GM19239 (cell line): ENCODE measurements around the gene IQSEC3.
A peak's percentile ranks its signal among the peaks of the same experiment; 100 is the strongest.

Experiments used
- DNase-seq: peaks from one replicate; pipeline ENCODE4 v3.0.0; 2011; ENCODE audit warnings: low spot score; ENCODE audit not compliant: insufficient read length
- FAIRE-seq: peaks from 2 replicates; lab custom pipeline; 2011; peaks lifted over from hg19 to GRCh38; lab: Jason Lieb, UNC

IQSEC3 gene

DNA sequence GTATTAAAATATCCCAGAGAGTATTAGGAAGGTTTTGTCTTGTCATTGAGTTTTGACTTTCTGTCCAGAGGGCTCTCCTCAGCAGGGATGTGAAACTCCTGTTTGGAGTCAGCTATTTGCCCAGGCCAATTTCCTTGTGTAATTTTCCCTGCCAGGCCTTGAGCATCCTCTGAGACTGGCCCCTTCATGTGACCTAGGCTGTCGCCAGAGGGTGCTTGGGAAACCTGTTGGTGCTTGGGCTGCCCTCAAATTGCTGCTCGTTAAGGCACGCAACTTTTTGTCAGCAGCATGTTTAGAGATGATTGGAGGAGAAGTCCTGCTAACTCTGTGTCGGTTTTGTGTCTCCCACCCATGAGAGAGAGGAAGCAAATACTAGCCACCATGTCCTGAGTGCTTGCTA, 39.1 kb downstream of the IQSEC3 start:
- no peak for DNase-seq
- no peak for FAIRE-seq

GRCh38 chr12:106118-106591, 39.6 kb downstream of the IQSEC3 start:
- DNase-seq: peak; percentile 88
- peak; percentile 44 for FAIRE-seq

- DNase-seq (no peak), FAIRE-seq (no peak)
Measured at GRCh38 chr12:108594-108993, 42.0 kb downstream of the IQSEC3 start.

- FAIRE-seq (no peak), DNase-seq (no peak)
Measured at GRCh38 chr12:109446-109845, 42.9 kb downstream of the IQSEC3 start.

DNA sequence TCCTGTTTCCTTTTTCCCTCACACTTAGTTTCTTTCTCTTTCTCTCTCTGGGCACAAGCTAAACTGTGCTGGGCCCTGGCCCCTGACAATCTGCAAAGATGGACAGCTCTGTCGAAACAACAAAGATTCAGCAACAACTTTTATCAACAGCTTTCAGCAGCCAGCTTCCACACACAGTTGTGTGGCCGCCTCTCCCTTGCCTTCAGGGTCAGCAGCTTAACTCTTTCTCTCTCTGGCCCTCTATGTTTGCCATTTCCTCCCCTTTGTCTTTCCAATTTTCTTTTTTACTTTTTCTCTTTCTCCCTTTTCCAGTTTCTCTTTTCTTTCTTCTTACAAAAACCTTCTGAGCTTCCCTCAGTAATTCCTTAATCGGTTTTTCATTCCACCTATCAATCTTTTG, 43.3 kb downstream of the IQSEC3 start:
- no peak for FAIRE-seq

GRCh38 chr12:111699-112493, 45.3 kb downstream of the IQSEC3 start:
- no peak for DNase-seq
- peak; percentile 51 for FAIRE-seq

More for the DNA sequence above, 43.3 kb downstream of the IQSEC3 start:
- no peak for DNase-seq

DNA sequence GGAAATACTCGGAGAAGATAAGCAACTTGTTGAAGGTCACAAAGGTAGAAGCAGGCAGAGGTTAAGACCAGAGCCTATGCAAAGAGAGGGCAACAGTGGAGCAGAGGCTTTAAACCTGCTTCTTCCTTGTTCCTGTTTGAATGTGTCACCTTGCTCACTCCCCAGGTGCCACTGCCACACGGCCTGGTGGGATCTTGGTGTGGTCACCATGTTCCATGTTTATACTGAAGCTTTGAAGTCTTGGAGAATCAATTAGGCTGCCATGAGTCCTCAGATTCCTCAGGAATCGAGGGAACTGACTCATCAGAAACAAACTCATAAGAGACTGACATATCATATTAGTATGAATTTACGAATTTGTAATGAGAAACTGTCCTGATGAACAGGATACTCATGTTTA, 46.8 kb downstream of the IQSEC3 start:
- no peak for DNase-seq
- FAIRE-seq: no peak

DNA sequence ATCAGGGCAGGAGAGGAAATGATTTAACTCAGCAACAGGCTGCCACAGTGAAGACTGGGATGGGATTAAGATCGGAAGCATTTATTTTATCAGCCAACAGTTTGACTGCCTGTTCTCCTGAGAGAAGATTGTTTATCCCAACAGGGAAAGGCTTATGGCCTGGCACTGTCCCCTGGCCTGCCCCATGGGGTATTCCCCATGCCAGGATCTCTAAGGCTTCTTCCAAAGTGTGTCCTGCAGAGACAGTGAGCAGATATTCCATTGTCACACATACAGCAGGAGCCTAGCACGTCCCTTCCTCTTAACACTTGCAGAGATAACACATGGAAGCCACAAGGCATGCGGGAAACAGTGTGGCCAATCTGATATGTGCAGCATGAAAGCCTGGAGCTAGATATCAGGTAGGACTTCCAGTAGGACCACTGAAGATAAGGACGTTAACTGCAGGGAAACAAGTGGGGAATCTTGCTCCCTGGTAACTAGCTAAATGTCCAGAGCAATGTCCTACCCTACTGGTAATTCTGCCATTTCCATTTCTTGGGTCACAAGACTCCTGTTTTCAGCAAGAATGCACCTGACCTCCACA, 48.2 kb downstream of the IQSEC3 start:
- no peak for DNase-seq
- no peak for FAIRE-seq

- DNase-seq: no peak
- FAIRE-seq: no peak
Measured at GRCh38 chr12:115518-115917, 49.0 kb downstream of the IQSEC3 start.

- no peak for DNase-seq
Measured at GRCh38 chr12:115960-116915, 49.7 kb downstream of the IQSEC3 start.

DNA sequence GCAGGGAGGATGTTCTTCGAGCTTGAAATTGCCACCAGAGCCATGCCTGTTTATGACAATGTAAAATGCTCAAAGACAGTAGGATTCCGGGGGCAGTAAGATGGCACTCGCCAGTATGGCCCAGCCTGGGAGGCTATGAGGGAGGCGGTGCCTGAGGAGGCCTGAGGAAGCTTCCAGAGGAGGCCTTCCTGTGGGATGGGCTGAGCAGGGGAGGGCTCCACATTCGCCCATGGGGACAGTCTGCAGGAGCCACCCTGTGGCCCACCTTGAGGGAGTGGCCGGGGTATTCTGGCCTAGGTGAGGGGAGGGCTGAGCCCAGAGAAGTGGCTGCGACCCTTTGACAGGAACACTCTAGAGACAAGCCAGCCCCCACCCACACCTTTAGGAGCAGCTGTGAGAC, 50.7 kb downstream of the IQSEC3 start:
- FAIRE-seq: no peak
- no peak for DNase-seq

More at GRCh38 chr12:115960-116915, 49.7 kb downstream of the IQSEC3 start:
- FAIRE-seq: no peak

DNA sequence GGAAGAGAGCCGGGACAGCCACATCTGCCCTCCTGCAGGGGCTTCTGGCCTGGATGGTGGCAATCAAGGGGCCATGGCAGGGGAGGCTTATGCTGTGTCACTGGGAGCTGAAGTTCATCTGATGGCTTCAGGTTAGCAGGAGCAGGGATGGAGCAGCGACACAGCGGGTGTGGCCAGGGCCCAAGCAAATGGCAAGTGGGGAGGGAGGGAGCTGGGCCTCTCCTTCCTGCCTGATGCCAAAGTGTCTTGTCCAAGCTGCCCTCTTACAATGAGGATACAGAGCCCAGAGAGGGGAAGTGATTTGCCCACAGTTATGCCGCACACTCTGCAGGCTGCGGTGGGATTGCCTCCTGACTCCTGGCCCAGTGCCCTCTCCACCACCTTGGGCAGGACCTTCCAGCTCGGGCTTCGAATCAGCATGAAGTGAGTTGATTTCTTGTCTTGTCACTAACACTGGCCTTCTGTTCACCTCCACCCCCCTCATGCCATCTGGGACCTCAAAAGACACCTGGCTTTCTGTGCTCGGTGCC, 51.3 kb downstream of the IQSEC3 start:
- no peak for DNase-seq
- no peak for FAIRE-seq

DNA sequence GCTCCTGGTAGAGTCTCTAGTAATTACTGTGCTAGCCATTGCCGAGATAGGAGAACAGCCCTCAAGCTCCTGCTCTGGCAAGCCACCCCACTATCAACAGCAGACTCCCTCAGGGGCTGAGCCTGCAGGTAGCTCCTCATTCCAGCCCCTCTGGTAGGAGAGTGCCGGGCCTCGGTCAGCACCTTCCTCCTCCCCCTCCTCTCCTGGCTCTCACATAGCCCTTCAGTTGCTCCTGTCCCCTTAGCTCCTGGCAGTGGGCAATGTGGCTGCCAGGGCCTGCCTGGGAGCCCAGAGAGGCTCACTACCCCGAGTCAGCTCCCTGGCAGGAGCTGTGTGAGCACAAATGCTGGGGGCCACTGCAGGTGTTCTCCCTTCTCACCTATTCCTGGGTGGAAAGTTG, 52.0 kb downstream of the IQSEC3 start:
- DNase-seq (no peak), FAIRE-seq (no peak)

GRCh38 chr12:120951-121350, 54.4 kb downstream of the IQSEC3 start:
- no peak for FAIRE-seq
- no peak for DNase-seq

- DNase-seq (no peak), FAIRE-seq (no peak)
Measured at GRCh38 chr12:121647-122046, 55.1 kb downstream of the IQSEC3 start.

GRCh38 chr12:125075-125474, 58.5 kb downstream of the IQSEC3 start:
- FAIRE-seq: no peak

GRCh38 chr12:125566-125965, 59.0 kb downstream of the IQSEC3 start:
- FAIRE-seq (no peak), DNase-seq (no peak)

More at GRCh38 chr12:125075-125474, 58.5 kb downstream of the IQSEC3 start:
- DNase-seq: no peak

- FAIRE-seq: no peak
Measured at GRCh38 chr12:128079-128478, 61.5 kb downstream of the IQSEC3 start.

GRCh38 chr12:129001-129400, 62.4 kb downstream of the IQSEC3 start:
- DNase-seq: no peak
- FAIRE-seq: no peak

More at GRCh38 chr12:128079-128478, 61.5 kb downstream of the IQSEC3 start:
- DNase-seq: no peak

DNA sequence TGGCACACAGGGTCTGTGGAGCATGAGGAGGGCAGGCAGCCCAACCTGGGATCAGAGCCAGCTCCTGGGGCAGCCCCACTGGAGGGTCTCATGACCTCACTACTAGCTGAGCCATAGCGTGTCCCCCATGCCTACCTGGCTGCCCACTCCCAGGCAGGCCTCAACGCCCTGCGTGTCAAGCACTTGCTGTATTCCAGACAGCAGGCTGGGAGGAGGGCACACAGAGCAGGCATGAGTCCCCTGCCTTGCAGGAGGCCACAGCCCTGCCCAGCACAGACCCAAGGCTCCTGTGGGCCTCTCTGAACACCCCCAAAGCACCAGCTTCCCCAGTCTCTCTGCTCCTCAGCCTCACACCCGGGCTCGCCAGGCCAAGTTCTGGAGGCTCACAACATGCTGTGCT, 64.0 kb downstream of the IQSEC3 start:
- DNase-seq (no peak), FAIRE-seq (no peak)
